ENCODE results near the gene RFLNA. TPM values are rescaled to one million over a fixed set of nuclear protein-coding genes. Genes with fewer than 3 reads are reported as not detected.
"Not testable (repeated sequence)": the region's sequence is repeated elsewhere in the genome, so short reads cannot be mapped to it uniquely, and the experiment has no call there.

RFLNA gene
- total RNA-seq, 1 experiment from 2014 or later = not detected

- CTCF ChIA-PET = interaction anchor here (0.6 to 2.7 kb wide), 18 partner anchors 10 to 619 kb away, joined by 3 to 22 read pairs (median 4); no protein-coding TSS in a partner anchor
Measured at GRCh38 chr12:124321556-124322270, 26.8 kb downstream of the RFLNA start.

DNA sequence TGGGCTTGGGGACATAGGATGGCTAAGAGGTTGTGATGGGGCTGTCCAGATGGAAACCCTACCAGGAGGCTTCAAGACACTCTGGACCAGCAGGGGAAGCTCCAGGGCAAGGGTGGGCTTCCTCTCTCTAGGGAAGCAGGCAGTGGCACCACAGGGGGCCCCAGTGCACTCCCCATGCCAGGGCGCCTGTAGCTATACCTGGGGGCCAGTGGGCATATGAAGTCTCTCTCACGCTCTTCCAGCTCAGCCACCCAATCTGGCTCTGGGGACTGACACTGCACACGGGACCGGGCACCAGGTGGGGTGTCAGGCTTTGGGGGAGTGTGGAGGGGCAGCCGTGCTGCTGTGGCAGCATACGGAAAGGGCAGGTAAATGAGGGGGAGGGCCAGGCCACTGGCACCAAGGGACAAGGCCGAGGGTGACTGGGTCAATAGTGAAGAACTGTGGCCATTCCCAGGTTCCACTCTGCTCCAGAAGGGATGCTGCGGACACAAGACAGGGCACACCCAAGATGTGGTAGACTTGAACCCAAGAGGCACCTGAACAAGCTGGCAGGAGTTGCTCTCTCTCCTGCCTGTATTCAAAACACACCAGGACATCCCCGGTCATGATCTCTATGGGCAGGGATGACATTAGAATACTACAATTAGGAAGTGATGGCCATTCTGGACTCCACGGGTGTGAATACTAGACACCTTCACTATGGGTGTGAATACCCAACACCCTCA, 27.5 kb downstream of the RFLNA start:
- Mint-ChIP-seq H3K9me3 (ENCODE audit: unreplicated experiment) (no peaks in the 10 kb centered on the region), H3K4me3 (ENCODE audit: unreplicated experiment) (no peak overlapping the region), H3K36me3 (ENCODE audit: insufficient read depth, unreplicated experiment) (peaks cover 34% of the 10 kb centered on the region), H3K27me3 (ENCODE audit: insufficient read depth, unreplicated experiment) (peaks cover 13% of the 10 kb centered on the region), H3K4me1 (ENCODE audit: insufficient read depth, unreplicated experiment) (no peaks in the 10 kb centered on the region), H3K27ac (ENCODE audit: low read depth, unreplicated experiment) (no peak overlapping the region)
- no TSS peak for BruUV-seq (replicated peaks)
- POLR2A ChIA-PET = no interaction called here
- no peak for TF ChIP-seq CTCF (IDR thresholded peaks at IDR 0.05; ENCODE audit: unreplicated experiment)
- CTCF ChIA-PET = interaction anchor here (0.6 to 2.7 kb wide), 9 partner anchors 9 to 619 kb away, joined by 3 to 22 read pairs (median 5); no protein-coding TSS in a partner anchor
- peak; percentile 8 for DNase-seq (ENCODE audit: unreplicated experiment)
- intact Hi-C loops (cut with micrococcal nuclease) = no loop called here

More at GRCh38 chr12:124321556-124322270, 26.8 kb downstream of the RFLNA start:
- no TSS peak for BruUV-seq (replicated peaks)
- DNase-seq (ENCODE audit: unreplicated experiment) = peak; percentile 21
- POLR2A ChIA-PET = no interaction called here
- H3K9me3 Mint-ChIP-seq (ENCODE audit: unreplicated experiment) = no peaks in the 10 kb centered on the region
- peaks cover 13% of the 10 kb centered on the region for H3K27me3 Mint-ChIP-seq (ENCODE audit: insufficient read depth, unreplicated experiment)
- no peak for TF ChIP-seq CTCF (IDR thresholded peaks at IDR 0.05; ENCODE audit: unreplicated experiment)
- no peak overlapping the region for H3K4me3 Mint-ChIP-seq (ENCODE audit: unreplicated experiment)
- H3K36me3 Mint-ChIP-seq (ENCODE audit: insufficient read depth, unreplicated experiment) = peaks cover 26% of the 10 kb centered on the region
- no peaks in the 10 kb centered on the region for H3K4me1 Mint-ChIP-seq (ENCODE audit: insufficient read depth, unreplicated experiment)
- H3K27ac Mint-ChIP-seq (ENCODE audit: low read depth, unreplicated experiment) = no peak overlapping the region
- intact Hi-C loops (cut with micrococcal nuclease) = loop anchor here (1.0 kb wide), 1 partner anchor 285 kb away; no protein-coding TSS in a partner anchor

GRCh38 chr12:124322999-124323328, 28.1 kb downstream of the RFLNA start:
- H3K27ac Mint-ChIP-seq (ENCODE audit: low read depth, unreplicated experiment); H3K4me1 Mint-ChIP-seq (ENCODE audit: insufficient read depth, unreplicated experiment); H3K4me3 Mint-ChIP-seq (ENCODE audit: unreplicated experiment); DNase-seq (ENCODE audit: unreplicated experiment); POLR2A ChIA-PET; intact Hi-C loops (cut with micrococcal nuclease); BruUV-seq (replicated peaks); H3K9me3 Mint-ChIP-seq (ENCODE audit: unreplicated experiment): not testable (repeated sequence)
- Mint-ChIP-seq H3K36me3 (ENCODE audit: insufficient read depth, unreplicated experiment) (peaks cover 35% of the 10 kb centered on the region), H3K27me3 (ENCODE audit: insufficient read depth, unreplicated experiment) (peaks cover 13% of the 10 kb centered on the region)
- CTCF ChIA-PET = interaction anchor here (1.7 to 2.7 kb wide), 2 partner anchors 286 to 290 kb away, joined by 7 to 22 read pairs; no protein-coding TSS in a partner anchor

GRCh38 chr12:124323771-124324530, 29.1 kb downstream of the RFLNA start:
- H3K9me3 Mint-ChIP-seq (ENCODE audit: unreplicated experiment) = no peaks in the 10 kb centered on the region
- DNase-seq (ENCODE audit: unreplicated experiment) = no peak
- ChIA-PET CTCF (no interaction called here), POLR2A (no interaction called here)
- peaks cover 4% of the 10 kb centered on the region for H3K27me3 Mint-ChIP-seq (ENCODE audit: insufficient read depth, unreplicated experiment)
- no peak for TF ChIP-seq CTCF (IDR thresholded peaks at IDR 0.05; ENCODE audit: unreplicated experiment)
- H3K36me3 Mint-ChIP-seq (ENCODE audit: insufficient read depth, unreplicated experiment) = peaks cover 40% of the 10 kb centered on the region
- H3K4me1 Mint-ChIP-seq (ENCODE audit: insufficient read depth, unreplicated experiment) = no peaks in the 10 kb centered on the region
- BruUV-seq (replicated peaks) = no TSS peak
- no peak overlapping the region for H3K27ac Mint-ChIP-seq (ENCODE audit: low read depth, unreplicated experiment)
- H3K4me3 Mint-ChIP-seq (ENCODE audit: unreplicated experiment) = no peak overlapping the region
- intact Hi-C loops (cut with micrococcal nuclease) = no loop called here

All from MCF 10A (cell line).